Ureter (tissue), 1 donor: Measurements from ENCODE around the gene CSNK2B. TPM values are rescaled to one million over a fixed set of nuclear protein-coding genes. Genes with fewer than 3 reads are reported as not detected.
A peak's percentile ranks its signal among the peaks of the same experiment; 100 is the strongest.
"Not testable (repeated sequence)": the region's sequence is repeated elsewhere in the genome, so short reads cannot be mapped to it uniquely, and the experiment has no call there.

Experiments used
- DNase-seq: peaks from one replicate; pipeline ENCODE4 v3.0.0-alpha.2; 2020; ENCODE audit warnings: low spot score
- total RNA-seq: library from RNA; stranded (reverse); gene quantifications from one replicate; pipeline ENCODE4 v1.2.4, GENCODE V29; 2023
- donor health status: DM: yes; HTN: yes; CAD: no.

The CSNK2B gene
- total RNA-seq, 1 donor from 2014 or later = 149 TPM

- DNase-seq = no peak
These were observed 22.2 kb downstream of the CSNK2B start for GRCh38 chr6:31687860-31688693.

GRCh38 chr6:31689249-31690110, 23.6 kb downstream of the CSNK2B start:
- no peak for DNase-seq

GRCh38 chr6:31690231-31691077, 24.6 kb downstream of the CSNK2B start:
- DNase-seq = no peak

- DNase-seq = no peak
These were observed 25.2 kb downstream of the CSNK2B start for GRCh38 chr6:31691078-31691463.

- DNase-seq = no peak
These were observed 25.8 kb downstream of the CSNK2B start for GRCh38 chr6:31691564-31692108.

- DNase-seq = no peak
These were observed 26.5 kb downstream of the CSNK2B start for GRCh38 chr6:31692353-31692752.

GRCh38 chr6:31692886-31693285, 27.0 kb downstream of the CSNK2B start:
- DNase-seq = no peak

- no peak for DNase-seq
These were observed 27.7 kb downstream of the CSNK2B start for GRCh38 chr6:31693535-31693934.

GRCh38 chr6:31697555-31697954, 31.7 kb downstream of the CSNK2B start:
- no peak for DNase-seq

- DNase-seq = no peak
These were observed 35.0 kb downstream of the CSNK2B start for GRCh38 chr6:31700740-31701401.

- DNase-seq = no peak
These were observed 36.0 kb downstream of the CSNK2B start for GRCh38 chr6:31701666-31702404.

GRCh38 chr6:31702405-31702818, 36.5 kb downstream of the CSNK2B start:
- no peak for DNase-seq

- peak; percentile 99 for DNase-seq
These were observed 37.2 kb downstream of the CSNK2B start, which contains the start of gene ABHD16A for GRCh38 chr6:31702819-31703716. Gene ABHD16A, minus strand, starts transcription at chr6:31703324. Its CDS starts 43 bp downstream, at chr6:31703281.

GRCh38 chr6:31705931-31706330, 40.1 kb downstream of the CSNK2B start:
- no peak for DNase-seq

- DNase-seq = no peak
These were observed 40.7 kb downstream of the CSNK2B start, which contains the start of gene LY6G6F for GRCh38 chr6:31706599-31706998. Gene LY6G6F, plus strand, starts transcription at chr6:31706866. Its CDS starts 41 bp downstream, at chr6:31706907.

GRCh38 chr6:31707701-31708100, 41.8 kb downstream of the CSNK2B start:
- no peak for DNase-seq

- no peak for DNase-seq
These were observed 42.3 kb downstream of the CSNK2B start for GRCh38 chr6:31708224-31708623.

GRCh38 chr6:31709157-31709556, 43.3 kb downstream of the CSNK2B start:
- DNase-seq = not testable (repeated sequence)
